ENCODE results near the gene IL4R. TPM values are rescaled to one million over a fixed set of nuclear protein-coding genes. Genes with fewer than 3 reads are reported as not detected.
A peak's percentile ranks its signal among the peaks of the same experiment; 100 is the strongest.

The IL4R gene
- polyA plus RNA-seq, 1 donor from 2014 or later: 0.07 TPM

- Histone ChIP-seq H3K9ac (ENCODE audit: low read length) (peak overlapping the region; percentile 36), H3K27me3 (ENCODE audit: insufficient read depth, low read depth, low read length) (peaks cover 34% of the 10 kb centered on the region)
Observed at GRCh38 chr16:27314161-27314723, 468 bp downstream of the IL4R start.

DNA sequence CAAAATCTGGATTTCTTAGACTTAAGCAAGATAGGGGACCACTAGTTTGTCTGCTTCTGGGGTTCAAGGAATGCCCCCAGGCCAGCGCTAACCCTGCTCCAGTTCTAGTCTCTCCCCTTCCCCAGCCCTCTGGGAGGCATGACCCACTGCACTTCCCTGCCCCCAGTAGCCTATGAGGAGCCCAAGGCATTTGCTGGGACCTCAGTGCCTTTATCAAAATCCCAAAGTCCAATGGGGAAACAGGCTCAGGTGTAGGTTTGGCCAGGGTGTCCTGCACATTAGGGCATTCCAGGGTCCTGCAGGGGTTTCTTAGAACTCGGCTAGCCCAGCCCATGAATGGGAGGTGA is 1.2 kb downstream of the IL4R start:
- no peak overlapping the region for H3K9ac ChIP-seq (ENCODE audit: low read length)
- H4K20me1 ChIP-seq (ENCODE audit: insufficient read depth): no peaks in the 10 kb centered on the region
- no peak overlapping the region for H2AFZ ChIP-seq (ENCODE audit: low read depth, low read length)
- H3K9me2 ChIP-seq (ENCODE audit: insufficient read depth, low read length): no peaks in the 10 kb centered on the region
- H3K36me3 ChIP-seq (ENCODE audit: insufficient read depth, low read length): no peaks in the 10 kb centered on the region
- peaks cover 34% of the 10 kb centered on the region for H3K27me3 ChIP-seq (ENCODE audit: insufficient read depth, low read depth, low read length)
- H3K4me2 ChIP-seq (ENCODE audit: low read length): no peak overlapping the region
- no peaks in the 10 kb centered on the region for H3F3A ChIP-seq (ENCODE audit: insufficient read depth, low read length, poor library complexity, severe bottlenecking)
- no peak overlapping the region for H3K27ac ChIP-seq (ENCODE audit: low read length)
- no peak overlapping the region for H3K4me3 ChIP-seq (ENCODE audit: low read length)
- TF ChIP-seq EP300 (conservative IDR thresholded peaks at IDR 0.05; ENCODE audit: poor library complexity, severe bottlenecking): no peak
- no peak for TF ChIP-seq MXI1 (conservative IDR thresholded peaks at IDR 0.05; ENCODE audit: poor library complexity, severe bottlenecking)
- no peak for TF ChIP-seq SMC3 (conservative IDR thresholded peaks at IDR 0.05; ENCODE audit: poor library complexity)
- TF ChIP-seq, protein P1, sequence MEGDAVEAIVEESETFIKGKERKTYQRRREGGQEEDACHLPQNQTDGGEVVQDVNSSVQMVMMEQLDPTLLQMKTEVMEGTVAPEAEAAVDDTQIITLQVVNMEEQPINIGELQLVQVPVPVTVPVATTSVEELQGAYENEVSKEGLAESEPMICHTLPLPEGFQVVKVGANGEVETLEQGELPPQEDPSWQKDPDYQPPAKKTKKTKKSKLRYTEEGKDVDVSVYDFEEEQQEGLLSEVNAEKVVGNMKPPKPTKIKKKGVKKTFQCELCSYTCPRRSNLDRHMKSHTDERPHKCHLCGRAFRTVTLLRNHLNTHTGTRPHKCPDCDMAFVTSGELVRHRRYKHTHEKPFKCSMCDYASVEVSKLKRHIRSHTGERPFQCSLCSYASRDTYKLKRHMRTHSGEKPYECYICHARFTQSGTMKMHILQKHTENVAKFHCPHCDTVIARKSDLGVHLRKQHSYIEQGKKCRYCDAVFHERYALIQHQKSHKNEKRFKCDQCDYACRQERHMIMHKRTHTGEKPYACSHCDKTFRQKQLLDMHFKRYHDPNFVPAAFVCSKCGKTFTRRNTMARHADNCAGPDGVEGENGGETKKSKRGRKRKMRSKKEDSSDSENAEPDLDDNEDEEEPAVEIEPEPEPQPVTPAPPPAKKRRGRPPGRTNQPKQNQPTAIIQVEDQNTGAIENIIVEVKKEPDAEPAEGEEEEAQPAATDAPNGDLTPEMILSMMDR (IDR thresholded peaks at IDR 0.05; ENCODE audit: poor library complexity, severe bottlenecking): no peak
- TF ChIP-seq, protein P2, sequence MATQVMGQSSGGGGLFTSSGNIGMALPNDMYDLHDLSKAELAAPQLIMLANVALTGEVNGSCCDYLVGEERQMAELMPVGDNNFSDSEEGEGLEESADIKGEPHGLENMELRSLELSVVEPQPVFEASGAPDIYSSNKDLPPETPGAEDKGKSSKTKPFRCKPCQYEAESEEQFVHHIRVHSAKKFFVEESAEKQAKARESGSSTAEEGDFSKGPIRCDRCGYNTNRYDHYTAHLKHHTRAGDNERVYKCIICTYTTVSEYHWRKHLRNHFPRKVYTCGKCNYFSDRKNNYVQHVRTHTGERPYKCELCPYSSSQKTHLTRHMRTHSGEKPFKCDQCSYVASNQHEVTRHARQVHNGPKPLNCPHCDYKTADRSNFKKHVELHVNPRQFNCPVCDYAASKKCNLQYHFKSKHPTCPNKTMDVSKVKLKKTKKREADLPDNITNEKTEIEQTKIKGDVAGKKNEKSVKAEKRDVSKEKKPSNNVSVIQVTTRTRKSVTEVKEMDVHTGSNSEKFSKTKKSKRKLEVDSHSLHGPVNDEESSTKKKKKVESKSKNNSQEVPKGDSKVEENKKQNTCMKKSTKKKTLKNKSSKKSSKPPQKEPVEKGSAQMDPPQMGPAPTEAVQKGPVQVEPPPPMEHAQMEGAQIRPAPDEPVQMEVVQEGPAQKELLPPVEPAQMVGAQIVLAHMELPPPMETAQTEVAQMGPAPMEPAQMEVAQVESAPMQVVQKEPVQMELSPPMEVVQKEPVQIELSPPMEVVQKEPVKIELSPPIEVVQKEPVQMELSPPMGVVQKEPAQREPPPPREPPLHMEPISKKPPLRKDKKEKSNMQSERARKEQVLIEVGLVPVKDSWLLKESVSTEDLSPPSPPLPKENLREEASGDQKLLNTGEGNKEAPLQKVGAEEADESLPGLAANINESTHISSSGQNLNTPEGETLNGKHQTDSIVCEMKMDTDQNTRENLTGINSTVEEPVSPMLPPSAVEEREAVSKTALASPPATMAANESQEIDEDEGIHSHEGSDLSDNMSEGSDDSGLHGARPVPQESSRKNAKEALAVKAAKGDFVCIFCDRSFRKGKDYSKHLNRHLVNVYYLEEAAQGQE (IDR thresholded peaks at IDR 0.05; ENCODE audit: borderline replicate concordance): no peak
- no peaks in the 10 kb centered on the region for H3K79me2 ChIP-seq (replicated peaks; ENCODE audit: insufficient read depth, low read length)
- no peaks in the 10 kb centered on the region for H3K9me3 ChIP-seq (ENCODE audit: low read length)

More at GRCh38 chr16:27314161-27314723, 468 bp downstream of the IL4R start:
- Histone ChIP-seq H3K9me2 (ENCODE audit: insufficient read depth, low read length) (no peaks in the 10 kb centered on the region), H3K27ac (ENCODE audit: low read length) (no peak overlapping the region), H3K79me2 (replicated peaks; ENCODE audit: insufficient read depth, low read length) (no peaks in the 10 kb centered on the region), H3K4me3 (ENCODE audit: low read length) (peak overlapping the region; percentile 65), H4K20me1 (ENCODE audit: insufficient read depth) (no peaks in the 10 kb centered on the region), H2AFZ (ENCODE audit: low read depth, low read length) (no peak overlapping the region), H3F3A (ENCODE audit: insufficient read depth, low read length, poor library complexity, severe bottlenecking) (no peaks in the 10 kb centered on the region), H3K4me2 (ENCODE audit: low read length) (peak overlapping the region; percentile 44), H3K9me3 (ENCODE audit: low read length) (no peaks in the 10 kb centered on the region), H3K36me3 (ENCODE audit: insufficient read depth, low read length) (no peaks in the 10 kb centered on the region)
- TF ChIP-seq, protein P1 (IDR thresholded peaks at IDR 0.05; ENCODE audit: poor library complexity, severe bottlenecking): no peak
- no peak for TF ChIP-seq TAF1 (IDR thresholded peaks at IDR 0.05; ENCODE audit: low read depth)
- no peak for TF ChIP-seq MXI1 (conservative IDR thresholded peaks at IDR 0.05; ENCODE audit: poor library complexity, severe bottlenecking)
- no peak for TF ChIP-seq EP300 (conservative IDR thresholded peaks at IDR 0.05; ENCODE audit: poor library complexity, severe bottlenecking)
- TF ChIP-seq, protein P2 (IDR thresholded peaks at IDR 0.05; ENCODE audit: borderline replicate concordance): no peak
- TF ChIP-seq SMC3 (conservative IDR thresholded peaks at IDR 0.05; ENCODE audit: poor library complexity): no peak
- TF ChIP-seq RAD21 (conservative IDR thresholded peaks at IDR 0.05): no peak
- TF ChIP-seq POLR2AphosphoS5 (IDR thresholded peaks at IDR 0.05): no peak
- no peak for TF ChIP-seq EZH2 (IDR thresholded peaks at IDR 0.05; ENCODE audit: borderline replicate concordance, insufficient read depth, low read length, poor library complexity, severe bottlenecking)
